HG02588 (cell line): ENCODE results near the gene FAM136A.
"Not testable (repeated sequence)": the region's sequence is repeated elsewhere in the genome, so short reads cannot be mapped to it uniquely, and the experiment has no call there.

ENCODE experiments used
- ATAC-seq: cut with Tn5 transposase; IDR thresholded peaks from one replicate; pipeline ENCODE4 v1.9.1; 2021; ENCODE audit warnings: mild to moderate bottlenecking, moderate library complexity; ENCODE audit not compliant: unreplicated experiment

The FAM136A gene

GRCh38 chr2:70301344-70302194 is at the start of gene FAM136A:
Gene FAM136A (minus strand): TSS chr2:70302067. CDS start chr2:70302011, 56 bp downstream.
- peak; percentile 79 for ATAC-seq

GRCh38 chr2:70349921-70350685 is 48.2 kb upstream of the FAM136A start:
- no peak for ATAC-seq

- no peak for ATAC-seq
Measured at GRCh38 chr2:70347831-70348230, 46.0 kb upstream of the FAM136A start.

- ATAC-seq: no peak
Measured at GRCh38 chr2:70344195-70344594, 42.3 kb upstream of the FAM136A start.

GRCh38 chr2:70341477-70341765 is 39.6 kb upstream of the FAM136A start:
- no peak for ATAC-seq

GRCh38 chr2:70340761-70341476 is 39.1 kb upstream of the FAM136A start:
- no peak for ATAC-seq

GRCh38 chr2:70340075-70340474 is 38.2 kb upstream of the FAM136A start:
- no peak for ATAC-seq

GRCh38 chr2:70336552-70336951 is 34.7 kb upstream of the FAM136A start:
- ATAC-seq: no peak

- ATAC-seq: no peak
Measured at GRCh38 chr2:70331012-70331411, 29.1 kb upstream of the FAM136A start.

GRCh38 chr2:70330476-70330875 is 28.6 kb upstream of the FAM136A start:
- no peak for ATAC-seq

- ATAC-seq: no peak
Measured at GRCh38 chr2:70328921-70329561, 27.2 kb upstream of the FAM136A start.

- no peak for ATAC-seq
Measured at GRCh38 chr2:70325875-70326274, 24.0 kb upstream of the FAM136A start.

GRCh38 chr2:70322518-70322917 is 20.7 kb upstream of the FAM136A start:
- ATAC-seq: no peak

GRCh38 chr2:70321370-70321769 is 19.5 kb upstream of the FAM136A start:
- no peak for ATAC-seq

GRCh38 chr2:70314640-70315039 is 12.8 kb upstream of the FAM136A start:
- ATAC-seq: no peak

GRCh38 chr2:70312560-70312959 is 10.7 kb upstream of the FAM136A start:
- no peak for ATAC-seq

- ATAC-seq: no peak
Measured at GRCh38 chr2:70310899-70311298, 9.0 kb upstream of the FAM136A start.

- no peak for ATAC-seq
Measured at GRCh38 chr2:70305531-70305930, 3.7 kb upstream of the FAM136A start.

GRCh38 chr2:70304498-70304897 is 2.6 kb upstream of the FAM136A start:
- ATAC-seq: no peak

- no peak for ATAC-seq
Measured at GRCh38 chr2:70303186-70303585, 1.3 kb upstream of the FAM136A start.

GRCh38 chr2:70302195-70302546 is 304 bp upstream of the FAM136A start:
- ATAC-seq: not testable (repeated sequence)
